Epithelial cell of proximal tubule (primary cell): ENCODE results near the gene VAV1. TPM values are rescaled to one million over a fixed set of nuclear protein-coding genes. Genes with fewer than 3 reads are reported as not detected.

Experiments
- DNase-seq: peaks from one replicate; pipeline ENCODE4 v3.0.0-alpha.2; 2011; ENCODE audit warnings: low read depth
- H3K4me3 ChIP-seq: 2 replicates; pipeline ENCODE4 v1.5.1; 2011; ENCODE audit warnings: low read depth, mild to moderate bottlenecking, low read length
- CTCF ChIP-seq: conservative IDR thresholded peaks from 2 replicates; pipeline ENCODE4 v1.5.1; 2012; ENCODE audit warnings: low read depth, mild to moderate bottlenecking, low read length
- total RNA-seq: library from RNA; depleted of rRNA; stranded (reverse); fragments of >200 nt; gene quantifications from 2 replicates; pipeline ENCODE4 v1.2.3, GENCODE V29; 2015

VAV1 gene
- total RNA-seq, 1 donor from 2014 or later = 1.3 TPM

- no peak overlapping the region for H3K4me3 ChIP-seq
- no peak for DNase-seq
- TF ChIP-seq CTCF = no peak
Observed at GRCh38 chr19:6906559-6907060, 134.1 kb downstream of the VAV1 start.

Other genes with a start within 250 kb of the VAV1 start
- 12.5 and 18.1 TPM in 2 replicates for gene TNFSF9, start 241.7 kb upstream of the VAV1 start, total RNA-seq
- 6.8 and 9.7 TPM in 2 replicates for gene CD70, start 181.6 kb upstream of the VAV1 start, total RNA-seq
- gene TNFSF14, start 102.5 kb upstream of the VAV1 start, total RNA-seq = not detected in 2 replicates
- gene C3, start 52.1 kb upstream of the VAV1 start, total RNA-seq = 10.0 and 16.1 TPM in 2 replicates
- 29.3 and 58.2 TPM in 2 replicates for gene GPR108, start 35.1 kb upstream of the VAV1 start, total RNA-seq
- gene TRIP10, start 33.0 kb upstream of the VAV1 start, total RNA-seq = 43.5 and 62.4 TPM in 2 replicates
- gene SH2D3A, start 5.3 kb upstream of the VAV1 start, total RNA-seq = 26.6 and 27.6 TPM in 2 replicates
- not detected in 2 replicates for gene ADGRE1, start 114.9 kb downstream of the VAV1 start, total RNA-seq
- not detected in 2 replicates for gene MBD3L2B, start 248.7 kb downstream of the VAV1 start, total RNA-seq